Stimulated activated naive CD4-positive, alpha-beta T cell treated with Interleukin-2 at 50 U/mL for 16 hours (primary cell): ENCODE data around the gene TTC7B.

ENCODE experiments used
- DNase-seq: peaks from one replicate; lab custom pipeline; 2025; lab: John Stamatoyannopoulos, UW

TTC7B gene

GRCh38 chr14:90617961-90618360 lies 198.3 kb downstream of the TTC7B start:
- DNase-seq, result no peak

- no peak for DNase-seq
Measured at GRCh38 chr14:90616881-90617280, 199.3 kb downstream of the TTC7B start.

- no peak for DNase-seq
Measured at GRCh38 chr14:90616313-90616712, 199.9 kb downstream of the TTC7B start.

GRCh38 chr14:90615517-90616060 lies 200.6 kb downstream of the TTC7B start:
- DNase-seq, result no peak

- no peak for DNase-seq
Measured at GRCh38 chr14:90614696-90615516, 201.3 kb downstream of the TTC7B start.

GRCh38 chr14:90613997-90614396 lies 202.2 kb downstream of the TTC7B start:
- no peak for DNase-seq

- no peak for DNase-seq
Measured at GRCh38 chr14:90613453-90613852, 202.8 kb downstream of the TTC7B start.

GRCh38 chr14:90612801-90613200 lies 203.4 kb downstream of the TTC7B start:
- DNase-seq, result no peak

- no peak for DNase-seq
Measured at GRCh38 chr14:90611936-90612335, 204.3 kb downstream of the TTC7B start.

GRCh38 chr14:90611501-90611900 lies 204.7 kb downstream of the TTC7B start:
- DNase-seq, result no peak

- no peak for DNase-seq
Measured at GRCh38 chr14:90610346-90611040, 205.7 kb downstream of the TTC7B start.

- DNase-seq, result no peak
Measured at GRCh38 chr14:90609376-90609775, 206.9 kb downstream of the TTC7B start.

GRCh38 chr14:90608929-90609341 lies 207.3 kb downstream of the TTC7B start:
- DNase-seq, result no peak

- DNase-seq, result no peak
Measured at GRCh38 chr14:90608281-90608680, 207.9 kb downstream of the TTC7B start.

GRCh38 chr14:90607141-90607540 lies 209.1 kb downstream of the TTC7B start:
- DNase-seq, result no peak

- DNase-seq, result no peak
Measured at GRCh38 chr14:90606434-90606833, 209.8 kb downstream of the TTC7B start.

GRCh38 chr14:90605430-90605829 lies 210.8 kb downstream of the TTC7B start:
- no peak for DNase-seq

- no peak for DNase-seq
Measured at GRCh38 chr14:90604356-90604755, 211.9 kb downstream of the TTC7B start.

GRCh38 chr14:90603841-90604240 lies 212.4 kb downstream of the TTC7B start:
- no peak for DNase-seq

- no peak for DNase-seq
Measured at GRCh38 chr14:90603336-90603735, 212.9 kb downstream of the TTC7B start.

GRCh38 chr14:90602088-90602687 lies 214.0 kb downstream of the TTC7B start:
- no peak for DNase-seq

GRCh38 chr14:90601563-90601962 lies 214.7 kb downstream of the TTC7B start:
- DNase-seq, result no peak

GRCh38 chr14:90600619-90601018 lies 215.6 kb downstream of the TTC7B start:
- no peak for DNase-seq
